Astrocyte (in vitro differentiated cells and primary cell): ENCODE results near the gene RCE1. TPM values are rescaled to one million over a fixed set of nuclear protein-coding genes. Genes with fewer than 3 reads are reported as not detected.

Experiments
- DNase-seq: peaks from one replicate; pipeline ENCODE4 v3.0.0-alpha.2; 2010; ENCODE audit warnings: low read depth
- FAIRE-seq: peaks from 2 replicates; lab custom pipeline; 2011; peaks lifted over from hg19 to GRCh38; lab: Jason Lieb, UNC
- H2AFZ ChIP-seq: 2 replicates; pipeline ENCODE4 v1.6.0; 2012; ENCODE audit warnings: low read depth, low read length, inconsistent platforms
- H3K27ac ChIP-seq: 2 replicates; pipeline ENCODE4 v1.5.1; 2011; ENCODE audit warnings: low read depth, low read length, inconsistent platforms
- H3K27me3 ChIP-seq: 2 replicates; pipeline ENCODE4 v1.6.0; 2011; ENCODE audit warnings: low read length, inconsistent platforms; ENCODE audit not compliant: insufficient read depth
- H3K36me3 ChIP-seq: 2 replicates; pipeline ENCODE4 v1.5.1; 2011; ENCODE audit warnings: low read length, inconsistent platforms; ENCODE audit not compliant: insufficient read depth
- H3K4me1 ChIP-seq: 2 replicates; pipeline ENCODE4 v1.5.1; 2011; ENCODE audit warnings: low read length, inconsistent platforms; ENCODE audit not compliant: insufficient read depth
- H3K4me2 ChIP-seq: 2 replicates; pipeline ENCODE4 v1.6.0; 2012; ENCODE audit warnings: low read length, inconsistent platforms
- H3K4me3 ChIP-seq: 2 replicates; pipeline ENCODE4 v1.5.1; 2011; ENCODE audit warnings: low read depth, mild to moderate bottlenecking, low read length, inconsistent platforms; ENCODE audit not compliant: insufficient read depth
- H3K79me2 ChIP-seq: 2 replicates; pipeline ENCODE4 v1.6.0; 2012; ENCODE audit warnings: mild to moderate bottlenecking, low read length, inconsistent platforms; ENCODE audit not compliant: insufficient read depth
- H3K9ac ChIP-seq: 2 replicates; pipeline ENCODE4 v1.6.0; 2012; ENCODE audit warnings: mild to moderate bottlenecking, low read length, inconsistent platforms
- H3K9me3 ChIP-seq: 2 replicates; pipeline ENCODE4 v1.5.1; 2012; ENCODE audit warnings: low read depth, mild to moderate bottlenecking, low read length, inconsistent platforms; ENCODE audit not compliant: insufficient read depth
- H4K20me1 ChIP-seq: 2 replicates; pipeline ENCODE4 v1.6.0; 2012; ENCODE audit warnings: low read length, inconsistent platforms; ENCODE audit not compliant: insufficient read depth
- H3K27ac Mint-ChIP-seq: one replicate; pipeline ENCODE4 v1.8.0; 2021; ENCODE audit warnings: mild to moderate bottlenecking, mixed read lengths; ENCODE audit not compliant: unreplicated experiment
- H3K27me3 Mint-ChIP-seq: one replicate; pipeline ENCODE4 v1.8.0; 2021; ENCODE audit warnings: low read depth, mixed read lengths; ENCODE audit not compliant: unreplicated experiment
- H3K36me3 Mint-ChIP-seq: one replicate; pipeline ENCODE4 v1.8.0; 2021; ENCODE audit warnings: low read depth, mixed read lengths; ENCODE audit not compliant: unreplicated experiment
- H3K4me1 Mint-ChIP-seq: one replicate; pipeline ENCODE4 v1.8.0; 2021; ENCODE audit warnings: low read depth, mixed read lengths; ENCODE audit not compliant: unreplicated experiment
- H3K4me3 Mint-ChIP-seq: one replicate; pipeline ENCODE4 v1.8.0; 2021; ENCODE audit warnings: mild to moderate bottlenecking, moderate library complexity, mixed read lengths; ENCODE audit not compliant: unreplicated experiment
- H3K9me3 Mint-ChIP-seq: one replicate; pipeline ENCODE4 v1.8.0; 2021; ENCODE audit warnings: mild to moderate bottlenecking, mixed read lengths; ENCODE audit not compliant: unreplicated experiment
- CTCF ChIP-seq: IDR thresholded peaks from 2 replicates; pipeline ENCODE4 v1.5.1; 2011; ENCODE audit warnings: low read depth, mild to moderate bottlenecking, inconsistent platforms, low read length, moderate library complexity; ENCODE audit not compliant: insufficient read depth
- EZH2 ChIP-seq: IDR thresholded peaks from 2 replicates; pipeline ENCODE4 v1.6.1; 2012; ENCODE audit warnings: mild to moderate bottlenecking, low read length, inconsistent platforms; ENCODE audit not compliant: insufficient read depth
- total RNA-seq: library from RNA; stranded (reverse); gene quantifications from 2 replicates; pipeline ENCODE4 v1.2.1, GENCODE V29; 2021

The RCE1 gene
- total RNA-seq, 1 donor from 2014 or later = 19.8 TPM

DNA sequence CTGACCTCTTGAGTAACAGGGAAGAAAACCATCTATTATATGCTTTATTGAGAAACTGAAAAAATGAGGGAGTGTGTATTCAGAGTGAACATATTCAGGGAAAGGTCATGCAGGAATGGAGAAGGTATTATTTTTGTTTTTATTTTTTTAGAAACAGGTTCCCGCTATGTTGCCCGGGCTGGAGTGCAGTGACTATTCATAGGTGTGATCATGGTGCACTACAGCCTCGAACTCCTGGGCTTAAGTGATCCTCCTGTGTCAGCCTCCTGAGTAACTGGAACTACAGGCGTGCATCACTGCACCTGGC is 8.7 kb upstream of the RCE1 start:
- DNase-seq (no peak), FAIRE-seq (no peak)
- no peaks in the 10 kb centered on the region for H3K27me3 Mint-ChIP-seq
- Histone ChIP-seq H3K27me3 (no peaks in the 10 kb centered on the region), H3K9me3 (no peaks in the 10 kb centered on the region), H3K79me2 (no peaks in the 10 kb centered on the region), H3K4me2 (no peak overlapping the region), H2AFZ (no peak overlapping the region), H3K36me3 (no peaks in the 10 kb centered on the region), H3K4me1 (no peaks in the 10 kb centered on the region), H3K4me3 (no peak overlapping the region), H3K27ac (no peak overlapping the region), H4K20me1 (peaks cover 3% of the 10 kb centered on the region), H3K9ac (no peak overlapping the region)
- no peaks in the 10 kb centered on the region for H3K9me3 Mint-ChIP-seq
- TF ChIP-seq CTCF (no peak), EZH2 (no peak)
- H3K36me3 Mint-ChIP-seq = no peaks in the 10 kb centered on the region
- H3K4me1 Mint-ChIP-seq = peaks cover 4% of the 10 kb centered on the region
- no peak overlapping the region for H3K27ac Mint-ChIP-seq
- no peak overlapping the region for H3K4me3 Mint-ChIP-seq

- no peaks in the 10 kb centered on the region for H3K4me1 ChIP-seq
- Mint-ChIP-seq H3K27me3 (no peaks in the 10 kb centered on the region), H3K4me3 (no peak overlapping the region), H3K9me3 (no peaks in the 10 kb centered on the region), H3K4me1 (peaks cover 4% of the 10 kb centered on the region), H3K27ac (no peak overlapping the region), H3K36me3 (no peaks in the 10 kb centered on the region)
- no peak overlapping the region for H3K4me3 ChIP-seq
- H3K36me3 ChIP-seq = no peaks in the 10 kb centered on the region
- no peak overlapping the region for H3K4me2 ChIP-seq
- peaks cover 6% of the 10 kb centered on the region for H4K20me1 ChIP-seq
- H3K27ac ChIP-seq = no peak overlapping the region
- H3K27me3 ChIP-seq = no peaks in the 10 kb centered on the region
- no peaks in the 10 kb centered on the region for H3K9me3 ChIP-seq
- H3K9ac ChIP-seq = no peak overlapping the region
- peaks cover 4% of the 10 kb centered on the region for H3K79me2 ChIP-seq
- TF ChIP-seq EZH2 (no peak), CTCF (no peak)
- FAIRE-seq (no peak), DNase-seq (no peak)
- H2AFZ ChIP-seq = no peak overlapping the region
Measured at GRCh38 chr11:66834943-66835342, 8.3 kb upstream of the RCE1 start.

DNA sequence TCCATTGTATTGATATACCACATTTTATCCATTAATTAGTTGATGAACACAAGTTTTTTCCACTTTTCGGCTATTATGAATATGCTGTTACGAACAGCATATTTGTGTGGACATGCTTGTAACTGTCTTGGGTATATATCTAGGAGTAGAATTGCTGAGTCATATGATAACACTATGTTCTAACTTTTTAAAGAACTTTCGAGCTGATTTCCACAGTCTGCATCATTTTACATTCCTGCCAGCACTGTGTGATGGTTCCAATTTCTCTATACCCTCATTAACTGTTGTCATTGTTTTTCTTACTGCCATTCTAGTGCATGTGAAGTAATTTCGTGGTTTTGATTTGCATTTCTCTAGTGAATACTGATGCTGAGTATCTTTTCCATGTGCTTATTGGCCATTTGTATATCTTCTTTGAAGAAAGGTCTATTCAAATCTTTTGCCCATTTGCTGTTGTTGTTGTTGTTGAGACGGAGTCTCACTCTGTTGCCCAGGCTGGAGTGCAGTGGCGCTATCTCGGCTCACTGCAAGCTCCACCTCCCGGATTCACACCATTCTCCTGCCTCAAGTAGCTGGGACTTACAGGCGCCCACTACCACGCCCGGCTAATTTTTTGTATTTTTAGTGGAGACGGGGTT is 7.4 kb upstream of the RCE1 start:
- H4K20me1 ChIP-seq = peaks cover 15% of the 10 kb centered on the region
- Mint-ChIP-seq H3K9me3 (no peaks in the 10 kb centered on the region), H3K4me3 (no peak overlapping the region), H3K27me3 (no peaks in the 10 kb centered on the region), H3K4me1 (peaks cover 11% of the 10 kb centered on the region), H3K36me3 (peaks cover 6% of the 10 kb centered on the region), H3K27ac (no peak overlapping the region)
- no peak overlapping the region for H3K27ac ChIP-seq
- no peaks in the 10 kb centered on the region for H3K27me3 ChIP-seq
- no peaks in the 10 kb centered on the region for H3K36me3 ChIP-seq
- H3K9me3 ChIP-seq = no peaks in the 10 kb centered on the region
- no peak overlapping the region for H3K4me2 ChIP-seq
- H3K4me1 ChIP-seq = no peaks in the 10 kb centered on the region
- no peak overlapping the region for H3K9ac ChIP-seq
- DNase-seq (peak; percentile 31), FAIRE-seq (no peak)
- peaks cover 10% of the 10 kb centered on the region for H3K79me2 ChIP-seq
- TF ChIP-seq EZH2 (no peak), CTCF (no peak)
- H3K4me3 ChIP-seq = no peak overlapping the region
- H2AFZ ChIP-seq = no peak overlapping the region
